HUES64 (cell line): Measurements from ENCODE around the gene ADARB2.
"Not testable (repeated sequence)": the region's sequence is repeated elsewhere in the genome, so short reads cannot be mapped to it uniquely, and the experiment has no call there.

ENCODE experiments used
- H3K27ac ChIP-seq: 2 replicates; pipeline ENCODE4 v1.7.0; 2013; ENCODE audit warnings: low read depth, low read length, inconsistent platforms
- H3K27me3 ChIP-seq: 2 replicates; pipeline ENCODE4 v1.6.1; 2013; ENCODE audit warnings: mild to moderate bottlenecking, low read length; ENCODE audit not compliant: insufficient read depth
- H3K36me3 ChIP-seq: 2 replicates; pipeline ENCODE4 v1.6.1; 2013; ENCODE audit warnings: mild to moderate bottlenecking, low read length; ENCODE audit not compliant: insufficient read depth
- H3K4me1 ChIP-seq: 2 replicates; pipeline ENCODE4 v1.6.1; 2013; ENCODE audit warnings: mild to moderate bottlenecking, low read length, moderate library complexity; ENCODE audit not compliant: insufficient read depth
- H3K4me3 ChIP-seq: 2 replicates; pipeline ENCODE4 v1.5.1; 2013; ENCODE audit warnings: mild to moderate bottlenecking, low read length, moderate library complexity
- H3K9ac ChIP-seq: 2 replicates; pipeline ENCODE4 v1.6.1; 2013; ENCODE audit warnings: mild to moderate bottlenecking, low read depth, low read length
- H3K9me3 ChIP-seq: 2 replicates; pipeline ENCODE4 v1.6.1; 2013; ENCODE audit warnings: low read depth, low read length; ENCODE audit not compliant: insufficient read depth
- WGBS: fragments of 150-250, 120-280 bp; methylation state at CpG from one replicate; pipeline ENCODE4 v1.1.7; 2013; ENCODE audit warnings: missing lambda C conversion rate; 5-methylcytosine and 5-hydroxymethylcytosine counted together

The ADARB2 gene

DNA sequence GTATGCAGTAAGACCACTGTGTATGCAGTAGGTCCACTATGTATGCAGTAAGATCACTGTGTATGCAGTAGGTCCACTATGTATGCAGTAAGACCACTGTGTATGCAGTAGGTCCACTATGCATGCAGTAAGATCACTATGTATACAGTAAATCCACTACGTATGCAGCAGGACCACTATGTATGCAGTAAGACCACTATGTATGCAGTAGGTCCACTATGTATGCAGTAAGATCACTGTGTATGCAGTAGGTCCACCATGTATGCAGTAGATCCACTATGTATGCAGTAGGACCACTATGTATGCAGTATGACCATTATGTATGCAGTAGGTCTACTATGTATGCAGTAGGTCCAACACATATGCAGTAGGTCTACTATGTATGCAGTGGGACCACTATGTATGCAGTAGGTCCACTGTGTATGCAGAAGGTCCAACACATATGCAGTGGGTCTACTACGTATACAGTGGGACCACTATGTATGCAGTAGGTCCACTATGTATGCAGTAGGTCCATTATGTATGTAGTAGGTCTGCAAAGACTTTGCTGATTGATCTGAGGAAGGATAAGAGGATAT is 313.6 kb downstream of the ADARB2 start:
- no peak overlapping the region for H3K4me3 ChIP-seq
- no peak overlapping the region for H3K9ac ChIP-seq
- no peaks in the 10 kb centered on the region for H3K9me3 ChIP-seq
- H3K27ac ChIP-seq: no peak overlapping the region
- peaks cover 12% of the 10 kb centered on the region for H3K27me3 ChIP-seq
- H3K36me3 ChIP-seq: no peaks in the 10 kb centered on the region
- WGBS: 97% methylated on average over 2 of the region's 2 CpGs
- H3K4me1 ChIP-seq: 0 out of 2 replicates have a peak, but pooled peaks cover 3% of the 10 kb centered on the region

DNA sequence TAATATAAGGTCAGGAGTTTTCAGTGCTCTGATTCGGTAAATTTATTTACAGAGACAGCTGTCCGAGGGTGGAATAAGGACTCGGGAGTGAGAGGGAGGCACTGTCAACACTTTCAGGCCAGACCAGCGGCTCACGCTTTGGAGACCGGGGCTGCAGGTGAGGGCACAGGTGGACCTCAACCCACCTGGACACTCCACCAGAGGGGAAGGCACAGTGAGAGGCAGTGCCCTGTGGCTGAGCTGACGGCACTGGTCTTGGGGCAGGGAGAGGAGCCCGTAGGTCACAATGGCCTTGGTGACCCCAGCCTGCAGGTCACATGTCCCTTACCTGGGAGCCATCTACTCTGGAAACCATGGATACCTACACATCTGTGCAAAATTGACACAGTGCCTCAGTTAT is 315.1 kb downstream of the ADARB2 start:
- Histone ChIP-seq H3K27ac (no peak overlapping the region), H3K36me3 (no peaks in the 10 kb centered on the region), H3K27me3 (peaks cover 12% of the 10 kb centered on the region), H3K9me3 (no peaks in the 10 kb centered on the region), H3K4me1 (0 out of 2 replicates have a peak, but pooled peaks cover 3% of the 10 kb centered on the region), H3K9ac (no peak overlapping the region), H3K4me3 (no peak overlapping the region)
- 92% methylated on average over 8 of the region's 8 CpGs for WGBS

GRCh38 chr10:1420661-1421362 is 316.5 kb downstream of the ADARB2 start:
- Histone ChIP-seq H3K27me3 (peaks cover 12% of the 10 kb centered on the region), H3K4me1 (0 out of 2 replicates have a peak, but pooled peaks cover 3% of the 10 kb centered on the region), H3K4me3 (peak overlapping the region; percentile 53), H3K36me3 (no peaks in the 10 kb centered on the region), H3K27ac (no peak overlapping the region), H3K9ac (no peak overlapping the region), H3K9me3 (no peaks in the 10 kb centered on the region)
- WGBS: 8% methylated on average over 24 of the region's 25 CpGs

GRCh38 chr10:1419796-1420610 is 317.3 kb downstream of the ADARB2 start:
- Histone ChIP-seq H3K27me3 (peaks cover 12% of the 10 kb centered on the region), H3K4me1 (0 out of 2 replicates have a peak, but pooled peaks cover 3% of the 10 kb centered on the region), H3K9ac (no peak overlapping the region), H3K27ac (no peak overlapping the region), H3K9me3 (no peaks in the 10 kb centered on the region), H3K4me3 (peak overlapping the region; percentile 53), H3K36me3 (no peaks in the 10 kb centered on the region)
- WGBS: 87% methylated on average over 8 of the region's 9 CpGs

DNA sequence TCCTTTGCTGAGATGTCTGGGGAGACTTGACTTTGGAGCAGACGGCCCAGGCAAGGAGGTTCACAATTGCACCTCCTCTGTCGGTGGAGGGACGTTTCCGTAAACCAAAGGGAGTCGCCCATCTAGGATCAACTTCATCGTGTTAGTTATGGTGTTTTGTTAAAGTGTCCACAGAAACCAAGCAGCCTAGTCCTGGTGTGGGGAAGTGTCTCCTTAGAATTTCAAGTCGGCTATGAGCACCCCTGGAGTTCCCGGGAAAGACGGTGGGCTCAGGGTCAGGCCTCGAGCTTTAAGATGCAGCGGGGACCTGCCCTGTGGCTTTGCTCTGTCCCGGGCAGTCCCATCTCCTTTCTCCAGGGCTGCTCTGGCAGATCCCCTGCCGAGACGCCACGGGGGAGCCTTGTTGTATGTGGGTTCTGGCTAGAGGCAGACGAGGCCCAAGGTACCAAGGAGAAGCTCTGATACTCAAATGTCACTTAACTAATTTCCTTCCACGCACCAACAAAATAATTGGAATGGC is 319.2 kb downstream of the ADARB2 start:
- 90% methylated on average over 17 of the region's 17 CpGs for WGBS
- H3K4me1 ChIP-seq: 0 out of 2 replicates have a peak, but pooled peaks cover 3% of the 10 kb centered on the region

DNA sequence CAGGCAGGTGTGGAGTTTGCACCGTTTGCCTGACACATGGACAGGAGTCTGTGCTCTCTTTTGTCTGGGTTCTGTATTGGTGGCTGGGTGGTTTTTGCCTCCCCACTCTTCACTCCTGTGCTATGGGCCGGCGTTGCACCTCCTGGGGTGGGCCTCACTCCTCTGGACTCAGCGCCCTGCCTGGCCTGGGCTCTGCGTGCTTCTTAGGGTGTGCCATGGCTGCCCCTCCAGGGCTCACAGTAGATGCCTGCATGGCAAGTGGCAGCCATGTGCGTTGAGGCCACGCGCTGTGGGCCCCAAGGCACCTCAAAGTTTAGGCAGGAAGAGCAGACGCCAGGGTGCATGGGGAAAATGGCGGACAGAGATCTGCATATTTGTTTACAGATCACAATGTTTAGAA is 319.8 kb downstream of the ADARB2 start:
- H3K36me3 ChIP-seq: no peaks in the 10 kb centered on the region
- 90% methylated on average over 10 of the region's 10 CpGs for WGBS
- H3K9ac ChIP-seq: no peak overlapping the region
- 0 out of 2 replicates have a peak, but pooled peaks cover 3% of the 10 kb centered on the region for H3K4me1 ChIP-seq
- H3K27ac ChIP-seq: no peak overlapping the region
- no peaks in the 10 kb centered on the region for H3K9me3 ChIP-seq
- peaks cover 12% of the 10 kb centered on the region for H3K27me3 ChIP-seq
- no peak overlapping the region for H3K4me3 ChIP-seq

More for the DNA sequence above, 319.2 kb downstream of the ADARB2 start:
- no peak overlapping the region for H3K4me3 ChIP-seq
- H3K9me3 ChIP-seq: no peaks in the 10 kb centered on the region
- peaks cover 12% of the 10 kb centered on the region for H3K27me3 ChIP-seq
- no peaks in the 10 kb centered on the region for H3K36me3 ChIP-seq
- H3K27ac ChIP-seq: no peak overlapping the region
- no peak overlapping the region for H3K9ac ChIP-seq

DNA sequence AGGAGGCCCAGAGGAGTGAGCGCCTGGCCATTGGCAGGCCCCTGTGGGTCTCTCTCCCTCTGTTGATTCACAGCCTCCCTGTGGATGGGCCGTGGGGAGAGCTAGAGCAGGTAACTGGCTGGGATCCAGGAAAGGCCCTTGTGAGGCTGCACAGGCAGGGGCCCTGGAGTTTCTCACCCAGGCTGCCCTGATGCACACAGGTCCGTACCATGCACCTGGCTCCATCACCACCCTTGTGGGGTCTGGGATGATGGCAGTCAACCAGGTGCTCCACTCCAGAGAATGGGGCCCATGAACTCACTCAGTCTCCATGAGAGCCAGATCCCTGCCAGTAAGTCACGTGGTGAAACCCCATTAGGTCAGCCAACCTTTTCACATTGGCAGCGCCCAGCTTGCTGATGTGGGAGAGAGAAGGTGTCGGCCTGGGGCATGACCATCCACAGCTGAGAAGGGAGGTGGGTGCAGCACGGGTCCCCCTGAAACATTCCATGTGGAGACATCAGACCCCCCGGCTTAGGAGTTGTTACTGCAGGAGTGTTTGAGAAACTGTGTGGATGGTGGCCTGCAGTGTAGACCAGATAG is 320.8 kb downstream of the ADARB2 start:
- Histone ChIP-seq H3K27me3 (peaks cover 12% of the 10 kb centered on the region), H3K36me3 (no peaks in the 10 kb centered on the region), H3K9me3 (no peaks in the 10 kb centered on the region), H3K9ac (no peak overlapping the region), H3K4me1 (0 out of 2 replicates have a peak, but pooled peaks cover 3% of the 10 kb centered on the region), H3K27ac (no peak overlapping the region), H3K4me3 (no peak overlapping the region)
- WGBS: 94% methylated on average over 8 of the region's 8 CpGs

GRCh38 chr10:1414893-1415292 is 322.4 kb downstream of the ADARB2 start:
- H3K9ac ChIP-seq: no peak overlapping the region
- no peaks in the 10 kb centered on the region for H3K4me1 ChIP-seq
- H3K27ac ChIP-seq: no peak overlapping the region
- peaks cover 7% of the 10 kb centered on the region for H3K27me3 ChIP-seq
- no peak overlapping the region for H3K4me3 ChIP-seq
- H3K9me3 ChIP-seq: no peaks in the 10 kb centered on the region
- H3K36me3 ChIP-seq: no peaks in the 10 kb centered on the region

- not testable (repeated sequence) for H3K4me1 ChIP-seq, H3K27ac ChIP-seq, H3K36me3 ChIP-seq, H3K4me3 ChIP-seq, H3K9ac ChIP-seq, H3K27me3 ChIP-seq, H3K9me3 ChIP-seq
- 93% methylated on average over 7 of the region's 7 CpGs for WGBS
These were observed 323.0 kb downstream of the ADARB2 start for GRCh38 chr10:1414346-1414745.

- WGBS: 93% methylated on average over 7 of the region's 7 CpGs
These were observed 323.5 kb downstream of the ADARB2 start for GRCh38 chr10:1413823-1414222.

DNA sequence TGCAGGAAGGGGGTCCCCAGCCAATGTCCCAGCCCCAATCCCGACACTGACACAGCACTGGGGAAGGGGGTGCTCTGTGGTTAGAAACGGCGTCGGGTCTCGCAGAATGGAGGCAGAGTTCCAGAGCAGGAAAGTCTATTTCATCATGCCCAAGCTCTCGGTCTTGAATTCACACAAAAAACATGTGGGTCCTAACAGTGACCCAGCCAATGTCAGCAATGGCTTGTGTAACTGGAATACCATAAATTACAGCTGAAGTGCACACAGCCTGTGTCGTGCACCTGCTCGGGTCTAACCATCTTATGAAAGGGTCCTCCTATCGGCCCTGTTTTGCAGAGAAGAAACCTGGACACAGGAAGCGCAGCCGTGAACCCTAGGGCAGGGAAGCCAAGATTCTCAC is 324.1 kb downstream of the ADARB2 start:
- no peaks in the 10 kb centered on the region for H3K36me3 ChIP-seq
- H3K4me1 ChIP-seq: no peaks in the 10 kb centered on the region
- H3K27me3 ChIP-seq: no peaks in the 10 kb centered on the region
- WGBS: 88% methylated on average over 11 of the region's 11 CpGs
- H3K9ac ChIP-seq: no peak overlapping the region
- H3K27ac ChIP-seq: no peak overlapping the region
- H3K4me3 ChIP-seq: no peak overlapping the region
- no peaks in the 10 kb centered on the region for H3K9me3 ChIP-seq

More at GRCh38 chr10:1413823-1414222, 323.5 kb downstream of the ADARB2 start:
- H3K4me3 ChIP-seq: no peak overlapping the region
- no peaks in the 10 kb centered on the region for H3K4me1 ChIP-seq
- H3K36me3 ChIP-seq: no peaks in the 10 kb centered on the region
- no peaks in the 10 kb centered on the region for H3K9me3 ChIP-seq
- H3K9ac ChIP-seq: no peak overlapping the region
- H3K27me3 ChIP-seq: no peaks in the 10 kb centered on the region
- H3K27ac ChIP-seq: no peak overlapping the region
